MG63 (cell line): ENCODE data around the gene LCE1B. TPM values are rescaled to one million over a fixed set of nuclear protein-coding genes. Genes with fewer than 3 reads are reported as not detected.

Source experiments
- DNase-seq: peaks from one replicate; pipeline ENCODE4 v3.0.0-alpha.2; 2020
- H3K27me3 ChIP-seq: fragments of 250-450 bp; sonication (Bioruptor Pico); 2 replicates; pipeline ENCODE4 v1.5.1; 2020; ENCODE audit warnings: mild to moderate bottlenecking, moderate library complexity
- H3K36me3 ChIP-seq: fragments of 250-450 bp; sonication (Bioruptor Pico); 2 replicates; pipeline ENCODE4 v1.5.1; 2020; ENCODE audit warnings: mild to moderate bottlenecking, moderate library complexity
- H3K4me3 ChIP-seq: fragments of 250-450 bp; sonication (Bioruptor Pico); 2 replicates; pipeline ENCODE4 v1.5.1; 2020; ENCODE audit warnings: mild to moderate bottlenecking, moderate library complexity
- H3K9me3 ChIP-seq: fragments of 250-450 bp; sonication (Bioruptor Pico); 2 replicates; pipeline ENCODE4 v1.5.1; 2020; ENCODE audit warnings: mild to moderate bottlenecking, moderate library complexity
- total RNA-seq: library from RNA; depleted of rRNA; stranded (reverse); fragments of >200 nt; shearing (Covaris generic); gene quantifications from 2 replicates; pipeline ENCODE4 v1.2.3, GENCODE V29; 2014; ENCODE audit warnings: low replicate concordance; rRNA removed

LCE1B gene, protein sequence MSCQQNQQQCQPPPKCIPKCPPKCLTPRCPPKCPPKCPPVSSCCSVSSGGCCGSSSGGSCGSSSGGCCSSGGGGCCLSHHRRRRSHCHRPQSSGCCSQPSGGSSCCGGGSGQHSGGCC
- not detected in 2 replicates for total RNA-seq

DNA sequence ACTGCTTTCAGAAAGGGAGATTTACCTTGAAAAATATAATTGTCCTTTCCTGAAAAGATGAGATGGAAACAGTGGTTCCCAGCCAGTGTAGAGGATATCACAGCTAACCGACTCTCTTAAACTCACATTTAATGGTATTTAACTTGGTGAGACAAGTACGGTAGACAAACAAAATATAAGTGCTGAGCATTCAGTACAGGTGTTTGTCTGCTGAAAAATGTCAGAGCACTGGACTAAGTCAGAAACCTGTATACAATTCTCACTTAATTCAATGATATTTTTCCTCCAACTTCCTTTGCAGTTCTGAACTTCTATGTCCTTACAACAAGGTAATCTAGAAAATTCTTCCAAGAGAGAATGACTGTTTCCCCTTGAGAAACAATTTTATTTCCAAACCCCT lies at the start of gene LCE1B:
Gene LCE1B, plus strand, starts transcription at position 301 of the 400 bp plus-strand sequence. CDS start 476 bp downstream, outside the sequence.
- H3K9me3 ChIP-seq: no peaks in the 10 kb centered on the region
- DNase-seq: no peak
- no peaks in the 10 kb centered on the region for H3K36me3 ChIP-seq
- no peak within 1 kb of the TSS for H3K4me3 ChIP-seq
- peaks cover 3% of the 10 kb centered on the region; the same call in 1 of the 2 replicates for H3K27me3 ChIP-seq

GRCh38 chr1:152768847-152769533 lies 42.8 kb upstream of the LCE1B start:
- no peaks in the 10 kb centered on the region for H3K27me3 ChIP-seq
- no peak for DNase-seq
- no peaks in the 10 kb centered on the region for H3K9me3 ChIP-seq
- no peak overlapping the region for H3K4me3 ChIP-seq
- no peaks in the 10 kb centered on the region for H3K36me3 ChIP-seq

GRCh38 chr1:152770411-152770810 lies 41.4 kb upstream of the LCE1B start:
- no peak for DNase-seq
- Histone ChIP-seq H3K27me3 (no peaks in the 10 kb centered on the region), H3K36me3 (no peaks in the 10 kb centered on the region), H3K9me3 (no peaks in the 10 kb centered on the region), H3K4me3 (no peak overlapping the region)

GRCh38 chr1:152774875-152775274 lies 36.9 kb upstream of the LCE1B start, which contains the start of gene LCE1F:
TSS of gene LCE1F (plus strand) at chr1:152775140. CDS start at chr1:152776372, 1,232 bp downstream.
- Histone ChIP-seq H3K27me3 (no peaks in the 10 kb centered on the region), H3K36me3 (no peaks in the 10 kb centered on the region), H3K9me3 (no peaks in the 10 kb centered on the region), H3K4me3 (no peak within 1 kb of the TSS)
- no peak for DNase-seq

GRCh38 chr1:152776361-152776760 lies 35.4 kb upstream of the LCE1B start:
- Histone ChIP-seq H3K9me3 (no peaks in the 10 kb centered on the region), H3K4me3 (no peak overlapping the region), H3K36me3 (no peaks in the 10 kb centered on the region), H3K27me3 (no peaks in the 10 kb centered on the region)
- no peak for DNase-seq

DNA sequence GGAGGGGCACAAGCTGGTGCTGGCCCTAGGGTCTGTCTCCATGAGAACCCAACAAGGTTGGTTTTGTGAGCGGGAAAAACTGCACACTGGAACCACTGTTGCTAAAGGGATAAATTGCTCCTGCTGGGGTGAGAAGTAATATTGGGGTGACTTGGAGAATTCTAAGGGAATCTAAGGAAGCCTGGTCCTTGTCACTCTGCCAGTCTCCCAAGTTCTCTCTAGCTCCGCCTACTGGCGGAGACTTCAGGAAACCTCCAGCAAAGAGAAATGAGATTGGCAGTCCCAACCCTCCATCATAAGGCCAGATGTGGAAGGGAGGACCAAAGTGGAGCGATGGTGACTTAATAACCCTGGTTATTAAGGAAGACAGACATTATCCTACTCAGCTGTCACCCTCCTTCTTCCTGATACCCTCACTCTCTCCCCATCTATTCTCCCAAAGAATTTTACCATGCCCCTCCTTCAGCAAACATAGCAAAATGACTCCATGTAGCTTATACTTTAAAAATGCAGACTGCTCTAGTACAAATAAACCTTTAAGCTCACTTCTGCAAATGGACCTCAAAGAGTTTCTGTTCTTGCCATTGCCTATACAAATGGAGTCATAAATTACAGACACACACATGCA lies 34.1 kb upstream of the LCE1B start:
- no peaks in the 10 kb centered on the region for H3K9me3 ChIP-seq
- H3K27me3 ChIP-seq: no peaks in the 10 kb centered on the region
- H3K4me3 ChIP-seq: no peak overlapping the region
- H3K36me3 ChIP-seq: no peaks in the 10 kb centered on the region
- DNase-seq: no peak

- no peak overlapping the region for H3K4me3 ChIP-seq
- DNase-seq: no peak
- no peaks in the 10 kb centered on the region for H3K27me3 ChIP-seq
- H3K36me3 ChIP-seq: no peaks in the 10 kb centered on the region
- H3K9me3 ChIP-seq: no peaks in the 10 kb centered on the region
Observed at GRCh38 chr1:152783095-152783494, 28.7 kb upstream of the LCE1B start.

DNA sequence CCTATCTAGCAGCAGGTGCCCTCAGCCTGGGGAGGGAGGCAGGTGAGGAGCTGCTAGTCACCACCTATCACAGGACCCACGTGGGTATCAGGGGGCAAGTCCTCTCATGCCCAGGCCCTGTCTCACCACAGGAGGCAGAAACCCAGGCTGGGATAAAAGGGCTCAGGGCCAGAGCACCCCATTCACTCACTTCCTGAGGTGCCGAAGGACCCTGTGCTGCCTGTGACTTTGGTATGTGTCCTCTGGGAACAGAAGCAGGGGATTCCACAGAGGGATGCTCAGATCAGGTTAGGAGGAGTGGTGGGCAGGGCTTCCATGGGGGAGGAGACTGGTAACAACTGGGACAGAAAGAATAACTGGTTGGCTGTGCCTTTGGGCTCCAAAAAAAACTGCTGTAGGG lies 25.7 kb upstream of the LCE1B start, which contains the start of gene LCE1E:
Gene LCE1E, plus strand, starts transcription at position 181 of the 400 bp plus-strand sequence. CDS start 1,043 bp downstream, outside the sequence.
- no peak within 1 kb of the TSS for H3K4me3 ChIP-seq
- DNase-seq: no peak
- no peaks in the 10 kb centered on the region for H3K9me3 ChIP-seq
- no peaks in the 10 kb centered on the region for H3K27me3 ChIP-seq
- no peaks in the 10 kb centered on the region for H3K36me3 ChIP-seq

- no peaks in the 10 kb centered on the region for H3K9me3 ChIP-seq
- no peak overlapping the region for H3K4me3 ChIP-seq
- no peaks in the 10 kb centered on the region for H3K36me3 ChIP-seq
- DNase-seq: no peak
- no peaks in the 10 kb centered on the region for H3K27me3 ChIP-seq
Observed at GRCh38 chr1:152795686-152796085, 16.1 kb upstream of the LCE1B start.

DNA sequence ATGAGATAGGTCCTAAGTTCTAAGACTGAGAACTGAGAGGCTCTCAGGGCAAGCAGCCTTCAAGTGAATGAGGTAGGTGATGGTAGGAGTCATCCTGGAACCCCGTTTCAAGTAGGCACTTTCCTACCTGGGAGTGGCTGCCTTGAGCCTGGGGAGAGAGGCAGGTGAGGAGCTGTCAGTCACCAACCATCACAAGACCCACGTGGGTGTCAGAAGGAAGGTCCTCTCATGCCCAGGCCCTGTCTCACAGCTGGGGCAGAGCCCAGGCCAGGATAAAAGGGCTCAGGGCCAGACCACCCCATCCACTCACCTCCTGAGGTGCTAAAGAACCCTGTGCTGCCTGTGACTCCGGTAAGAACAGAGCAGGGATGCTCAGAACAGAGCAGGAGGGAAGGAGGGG lies 15.3 kb upstream of the LCE1B start, which contains the start of gene LCE1D:
Gene LCE1D, plus strand, starts transcription at position 301 of the 400 bp plus-strand sequence. CDS start 1,074 bp downstream, outside the sequence.
- no peaks in the 10 kb centered on the region for H3K27me3 ChIP-seq
- H3K4me3 ChIP-seq: no peak within 1 kb of the TSS
- no peak for DNase-seq

GRCh38 chr1:152801333-152801732 lies 10.4 kb upstream of the LCE1B start:
- no peaks in the 10 kb centered on the region for H3K9me3 ChIP-seq
- H3K36me3 ChIP-seq: no peaks in the 10 kb centered on the region
- H3K4me3 ChIP-seq: no peak overlapping the region
- H3K27me3 ChIP-seq: no peaks in the 10 kb centered on the region
- no peak for DNase-seq

More for the DNA sequence above, 15.3 kb upstream of the LCE1B start, which contains the start of gene LCE1D:
- Histone ChIP-seq H3K36me3 (no peaks in the 10 kb centered on the region), H3K9me3 (no peaks in the 10 kb centered on the region)

DNA sequence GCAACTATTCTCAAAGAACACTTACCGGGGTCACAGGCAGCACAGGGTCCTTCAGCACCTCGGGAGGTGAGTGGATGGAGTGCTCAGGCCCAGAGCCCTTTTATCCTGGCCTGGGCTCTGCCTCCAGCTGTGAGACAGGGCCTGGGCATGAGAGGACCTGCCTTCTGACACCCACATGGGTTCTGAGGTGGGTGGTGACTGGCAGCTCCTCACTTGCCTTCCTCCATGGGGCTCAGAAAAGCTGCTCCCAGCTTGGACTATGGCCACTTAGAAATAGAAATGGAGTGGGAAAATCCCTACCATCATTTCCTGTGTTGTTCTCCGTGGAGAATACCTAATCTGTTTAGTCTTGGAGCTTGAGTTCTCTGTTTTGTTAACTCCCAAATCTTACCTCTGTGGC lies 5.2 kb upstream of the LCE1B start, which contains the start of gene LCE1C:
Gene LCE1C, minus strand, starts transcription at position 76 of the 400 bp plus-strand sequence. CDS start 1,173 bp downstream, outside the sequence.
- DNase-seq: peak; percentile 45
- Histone ChIP-seq H3K36me3 (no peaks in the 10 kb centered on the region), H3K4me3 (no peak within 1 kb of the TSS), H3K27me3 (peaks cover 3% of the 10 kb centered on the region; the same call in 1 of the 2 replicates), H3K9me3 (no peaks in the 10 kb centered on the region)

GRCh38 chr1:152811050-152811449 lies 721 bp upstream of the LCE1B start:
- Histone ChIP-seq H3K36me3 (no peaks in the 10 kb centered on the region), H3K9me3 (no peaks in the 10 kb centered on the region), H3K27me3 (peaks cover 3% of the 10 kb centered on the region; the same call in 1 of the 2 replicates), H3K4me3 (no peak overlapping the region)
- no peak for DNase-seq

GRCh38 chr1:152817309-152817708 lies 5.5 kb downstream of the LCE1B start:
- Histone ChIP-seq H3K36me3 (no peaks in the 10 kb centered on the region), H3K4me3 (no peak overlapping the region), H3K9me3 (no peaks in the 10 kb centered on the region), H3K27me3 (no peaks in the 10 kb centered on the region)
- DNase-seq: no peak

GRCh38 chr1:152823294-152823693 lies 11.5 kb downstream of the LCE1B start:
- H3K4me3 ChIP-seq: no peak overlapping the region
- H3K36me3 ChIP-seq: no peaks in the 10 kb centered on the region
- DNase-seq: no peak
- H3K9me3 ChIP-seq: no peaks in the 10 kb centered on the region
- H3K27me3 ChIP-seq: 0 out of 2 replicates have a peak, but pooled peaks cover 4% of the 10 kb centered on the region

- Histone ChIP-seq H3K4me3 (no peak overlapping the region), H3K36me3 (no peaks in the 10 kb centered on the region), H3K27me3 (0 out of 2 replicates have a peak, but pooled peaks cover 4% of the 10 kb centered on the region), H3K9me3 (no peaks in the 10 kb centered on the region)
- DNase-seq: no peak
Observed at GRCh38 chr1:152824964-152825363, 13.2 kb downstream of the LCE1B start.

- DNase-seq: no peak
- Histone ChIP-seq H3K9me3 (no peaks in the 10 kb centered on the region), H3K36me3 (no peaks in the 10 kb centered on the region), H3K4me3 (no peak within 1 kb of the TSS), H3K27me3 (0 out of 2 replicates have a peak, but pooled peaks cover 4% of the 10 kb centered on the region)
Observed at GRCh38 chr1:152827173-152827572, 15.4 kb downstream of the LCE1B start, which contains the start of gene LCE1A. TSS of gene LCE1A (plus strand) at chr1:152827473. CDS start at chr1:152827473, 0 bp downstream.
